NOMO-1 treated with dmso at 0.1 percent for 144 hours (cell line): Measurements from ENCODE around the gene NEMF.
"Not testable (repeated sequence)": the region's sequence is repeated elsewhere in the genome, so short reads cannot be mapped to it uniquely, and the experiment has no call there.

ENCODE experiments used
- DNase-seq: peaks from one replicate; lab custom pipeline; 2025; ENCODE audit not compliant: unreplicated experiment; lab: John Stamatoyannopoulos, UW

Gene NEMF

GRCh38 chr14:49816844-49817243, 35.7 kb downstream of the NEMF start:
- DNase-seq: no peak

DNA sequence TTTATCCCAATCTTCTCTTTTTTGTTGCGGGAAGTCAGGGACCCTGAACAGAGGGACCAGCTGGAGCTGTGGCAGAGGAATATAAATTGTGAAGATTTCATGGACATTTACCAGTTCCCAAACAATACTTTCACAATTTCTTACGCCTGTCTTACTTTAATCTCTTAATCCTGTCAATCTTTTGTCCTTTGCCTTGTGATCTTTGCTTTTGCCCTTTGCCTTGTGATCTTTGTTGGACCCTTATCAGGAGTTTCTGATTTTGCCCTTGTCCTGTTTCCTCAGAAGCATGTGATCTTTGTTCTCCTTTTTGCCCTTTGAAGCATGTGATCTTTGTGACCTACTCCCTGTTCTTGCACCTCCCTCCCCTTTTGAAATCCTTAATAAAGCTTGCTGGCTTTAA, 36.5 kb downstream of the NEMF start:
- DNase-seq: not testable (repeated sequence)

DNA sequence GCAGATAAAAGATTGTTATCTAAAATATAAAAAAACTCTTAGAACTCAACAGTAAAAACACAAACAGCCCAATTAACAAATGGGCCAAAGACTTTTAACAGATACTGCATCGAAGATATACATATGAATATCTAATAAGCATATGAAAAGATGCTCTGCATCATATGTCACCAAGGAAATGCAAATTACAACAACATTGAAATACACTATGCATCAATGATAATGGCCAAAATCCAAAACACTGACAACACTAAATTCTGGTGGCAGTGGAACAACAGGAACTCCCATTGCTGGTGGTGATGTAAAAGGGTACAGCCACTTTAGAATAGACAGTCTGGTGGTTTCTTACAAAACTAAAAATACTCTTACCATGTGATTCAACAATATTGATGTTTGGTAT, 43.8 kb downstream of the NEMF start:
- no peak for DNase-seq

DNA sequence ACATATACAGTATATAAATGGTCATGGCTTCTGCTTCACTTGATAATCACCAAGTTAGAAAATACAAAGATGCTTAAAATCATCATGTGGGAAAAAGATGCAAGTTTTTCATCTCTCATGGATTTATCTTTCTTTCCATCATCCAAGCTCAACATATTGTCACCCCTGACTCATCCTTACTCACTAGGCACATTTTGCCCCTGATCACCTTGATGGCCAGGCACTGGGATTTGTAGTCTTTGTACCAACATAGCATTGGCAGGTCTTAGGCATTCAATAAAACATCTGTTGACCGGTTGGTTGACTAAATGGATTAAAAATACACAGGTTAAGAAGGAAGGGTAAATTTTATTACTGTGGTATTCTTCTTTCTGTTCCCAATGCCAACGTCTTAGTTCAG, 56.6 kb downstream of the NEMF start:
- no peak for DNase-seq

GRCh38 chr14:49792618-49793017, 60.0 kb downstream of the NEMF start:
- no peak for DNase-seq

DNA sequence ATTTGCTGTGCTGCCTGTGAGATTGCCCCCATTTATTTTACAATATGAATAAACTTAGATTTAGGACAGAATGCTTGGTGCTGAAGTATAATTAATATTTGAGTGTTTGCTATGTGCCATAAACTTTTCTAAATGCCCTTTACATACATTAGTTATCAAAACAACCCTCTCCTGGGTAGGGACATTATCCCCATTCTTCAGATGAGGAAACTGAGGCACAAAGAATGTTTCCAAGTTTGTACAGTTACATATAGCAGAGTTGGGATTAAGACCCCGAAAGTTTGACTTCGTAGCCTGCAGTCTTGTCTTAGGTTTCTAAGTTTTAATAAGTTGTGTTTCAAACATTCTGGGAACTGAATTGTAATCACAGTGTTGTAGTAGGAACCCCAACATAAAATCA, 66.3 kb downstream of the NEMF start:
- no peak for DNase-seq

DNA sequence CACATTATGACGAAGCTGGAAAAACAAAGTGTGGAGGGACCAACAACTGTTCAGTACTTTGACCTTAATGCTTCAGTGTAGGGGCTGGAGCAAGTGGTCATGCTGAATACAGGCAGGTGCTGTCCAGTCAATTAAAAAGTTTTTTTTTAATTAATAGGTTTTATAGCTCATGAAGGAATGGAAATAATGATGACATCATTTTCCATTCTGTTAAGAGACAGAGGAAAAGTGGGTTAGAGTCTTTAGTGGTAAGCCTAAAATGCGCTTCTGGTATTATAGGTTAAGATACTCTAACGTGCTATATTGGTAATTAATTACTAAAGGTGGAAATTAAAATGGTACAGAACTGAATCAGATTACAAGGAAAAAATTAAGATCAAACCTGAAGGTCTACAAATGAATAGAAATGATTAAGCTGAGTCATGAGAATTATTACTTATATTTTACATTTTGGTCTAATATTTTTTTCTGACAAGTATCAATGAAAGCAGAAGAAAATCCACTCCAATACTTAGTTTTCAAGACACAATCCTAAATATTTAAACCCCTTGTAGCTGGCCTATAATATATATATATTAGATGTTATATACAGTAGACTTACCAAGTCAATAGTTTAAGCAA, 69.1 kb downstream of the NEMF start:
- DNase-seq: no peak

DNA sequence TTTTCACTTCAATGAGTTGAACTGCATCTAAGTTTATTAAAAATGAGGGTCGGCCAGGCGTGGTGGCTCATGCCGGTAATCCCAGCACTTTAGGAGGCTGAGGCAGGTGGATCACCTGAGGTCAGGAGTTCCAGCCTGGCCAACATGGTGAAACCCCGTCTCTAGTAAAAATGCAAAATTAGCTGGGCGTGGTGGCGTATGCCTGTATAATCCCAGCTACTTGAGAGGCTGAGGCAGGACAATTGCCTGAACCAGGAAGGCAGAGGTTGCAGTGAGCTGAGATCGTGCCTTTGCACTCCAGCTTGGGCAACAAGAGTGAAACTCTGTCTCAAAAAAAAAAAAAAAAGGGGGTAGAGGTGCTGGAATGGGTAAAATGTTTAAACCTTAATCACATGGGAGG, 71.5 kb downstream of the NEMF start:
- DNase-seq: not testable (repeated sequence)

GRCh38 chr14:49778421-49778820, 74.2 kb downstream of the NEMF start:
- no peak for DNase-seq

GRCh38 chr14:49774106-49774505, 78.5 kb downstream of the NEMF start:
- DNase-seq: no peak

- DNase-seq: not testable (repeated sequence)
Observed at GRCh38 chr14:49771691-49772090, 80.9 kb downstream of the NEMF start.

DNA sequence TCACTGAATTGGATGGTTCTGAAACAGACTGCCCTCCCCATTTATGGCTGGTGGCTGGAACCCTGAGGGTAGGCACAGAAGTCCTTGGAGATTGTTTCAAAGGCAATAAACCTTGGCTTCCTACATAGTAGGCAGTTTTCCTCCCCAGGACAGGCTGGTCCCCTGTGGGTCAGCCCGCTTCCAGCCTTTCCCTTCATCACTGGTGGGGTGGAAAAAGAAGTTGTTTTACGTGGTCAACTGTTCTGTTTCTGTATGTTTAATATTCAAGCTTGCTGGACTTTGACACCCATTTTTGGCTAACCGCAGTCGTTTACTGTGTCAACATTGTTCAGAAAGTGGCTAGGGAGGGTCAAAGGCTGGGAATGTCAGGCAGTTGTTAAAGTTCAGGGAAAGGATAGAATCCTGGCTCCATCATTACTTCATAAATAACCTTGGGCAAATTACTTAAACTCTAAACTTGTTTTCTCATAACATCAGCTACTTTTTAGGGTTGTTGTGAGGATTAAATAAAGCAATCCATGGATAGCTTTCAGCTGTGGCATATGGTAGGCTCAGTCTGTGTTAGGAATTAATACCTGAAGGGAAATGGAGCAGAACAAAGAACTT, 82.3 kb downstream of the NEMF start:
- DNase-seq: no peak

DNA sequence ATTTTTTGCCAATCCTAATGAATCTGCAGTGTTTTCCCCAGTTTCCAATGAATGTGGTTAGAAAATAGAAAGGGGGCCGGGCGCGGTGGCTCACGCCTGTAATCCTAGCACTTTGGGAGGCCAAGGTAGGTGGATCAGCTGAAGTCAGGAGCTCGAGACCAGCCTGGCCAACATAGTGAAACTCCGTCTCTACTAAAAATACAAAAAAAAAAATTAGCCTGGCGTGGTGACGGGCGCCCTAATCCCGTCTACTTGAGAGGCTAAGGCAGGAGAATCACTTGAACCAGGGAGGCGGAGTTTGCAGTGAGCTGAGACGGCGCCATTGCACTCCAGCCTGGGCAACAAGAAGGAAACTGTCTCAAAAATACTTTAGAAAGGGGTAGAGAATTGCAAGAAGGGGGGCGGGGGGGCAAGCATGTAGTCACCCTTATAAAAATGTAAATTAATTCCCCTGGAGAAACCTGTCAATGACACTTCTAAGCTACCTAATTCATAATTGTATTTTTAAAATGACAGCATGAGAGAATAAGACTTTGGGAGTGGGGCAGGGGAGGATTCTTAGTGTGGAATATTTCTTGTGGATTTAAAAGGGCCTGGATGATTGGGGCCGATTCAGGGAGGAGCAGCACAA, 82.9 kb downstream of the NEMF start:
- no peak for DNase-seq

GRCh38 chr14:49769171-49769570, 83.4 kb downstream of the NEMF start:
- no peak for DNase-seq

DNA sequence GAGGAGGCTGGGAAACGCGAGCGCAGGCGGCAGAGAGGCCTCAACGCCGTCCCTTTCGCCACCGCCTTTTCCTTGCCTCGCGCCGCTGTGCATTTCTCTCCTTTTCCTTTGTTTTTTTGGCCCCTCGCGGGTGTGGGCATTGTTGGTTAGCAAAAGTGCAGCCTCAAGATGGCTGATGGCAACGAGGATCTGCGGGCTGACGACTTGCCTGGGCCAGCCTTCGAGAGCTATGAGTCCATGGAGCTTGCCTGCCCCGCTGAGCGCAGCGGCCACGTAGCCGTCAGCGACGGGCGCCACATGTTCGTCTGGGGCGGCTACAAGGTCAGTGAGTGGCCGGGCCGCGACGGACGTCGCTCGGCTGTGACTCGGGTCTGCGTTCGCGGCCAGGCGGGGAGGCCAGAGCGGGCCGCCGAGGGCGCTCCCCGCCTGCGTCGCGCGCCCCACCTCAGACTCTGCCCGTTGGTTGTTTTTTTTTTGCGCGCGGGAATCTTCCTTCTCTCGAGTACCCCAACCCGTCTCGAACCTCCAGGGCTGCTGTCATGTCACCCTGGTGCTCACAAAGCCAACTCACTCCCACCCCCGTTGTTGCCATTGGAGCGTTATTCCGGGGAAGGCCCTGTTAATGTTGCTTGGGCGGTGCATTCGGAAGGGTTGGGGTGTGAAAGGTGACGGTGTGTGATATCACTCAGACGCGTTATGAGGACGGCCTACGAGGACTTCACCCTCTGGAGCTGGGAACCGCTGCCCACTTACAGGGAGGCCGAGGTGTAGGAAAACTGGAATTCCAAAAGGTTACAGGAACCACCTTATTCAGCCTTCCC, 84.1 kb downstream of the NEMF start:
- peak; percentile 20 for DNase-seq

GRCh38 chr14:49767571-49768300, 84.9 kb downstream of the NEMF start, which contains the start of gene KLHDC2:
Gene KLHDC2, plus strand, starts transcription at chr14:49768153. Its CDS starts 316 bp downstream, at chr14:49768469.
- DNase-seq: peak; percentile 87

- no peak for DNase-seq
Observed at GRCh38 chr14:49767270-49767570, 85.4 kb downstream of the NEMF start.

DNA sequence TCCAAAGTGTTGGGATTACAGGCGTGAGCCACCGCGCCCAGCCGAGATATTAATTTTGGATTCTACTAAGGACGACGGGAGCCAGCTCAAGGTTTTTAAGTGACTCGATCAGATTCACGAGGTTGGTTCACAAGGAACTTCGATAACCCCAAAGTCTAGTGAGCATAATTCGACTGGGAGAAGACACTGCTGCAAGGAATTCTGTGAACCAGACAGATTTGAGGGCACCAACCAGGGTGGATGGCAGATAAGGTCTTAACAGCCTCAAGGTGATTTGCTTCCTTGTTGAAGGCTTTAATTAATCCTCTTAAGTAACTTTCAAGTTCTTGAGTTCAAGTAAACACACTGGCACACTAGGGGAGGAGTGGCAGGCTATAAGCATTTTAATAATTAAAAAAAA, 85.7 kb downstream of the NEMF start:
- no peak for DNase-seq

- DNase-seq: no peak
Observed at GRCh38 chr14:49761839-49762551, 90.6 kb downstream of the NEMF start.

- no peak for DNase-seq
Observed at GRCh38 chr14:49755378-49755777, 97.2 kb downstream of the NEMF start.
